ENCODE measurements around the gene LPXN.

The LPXN gene

DNA sequence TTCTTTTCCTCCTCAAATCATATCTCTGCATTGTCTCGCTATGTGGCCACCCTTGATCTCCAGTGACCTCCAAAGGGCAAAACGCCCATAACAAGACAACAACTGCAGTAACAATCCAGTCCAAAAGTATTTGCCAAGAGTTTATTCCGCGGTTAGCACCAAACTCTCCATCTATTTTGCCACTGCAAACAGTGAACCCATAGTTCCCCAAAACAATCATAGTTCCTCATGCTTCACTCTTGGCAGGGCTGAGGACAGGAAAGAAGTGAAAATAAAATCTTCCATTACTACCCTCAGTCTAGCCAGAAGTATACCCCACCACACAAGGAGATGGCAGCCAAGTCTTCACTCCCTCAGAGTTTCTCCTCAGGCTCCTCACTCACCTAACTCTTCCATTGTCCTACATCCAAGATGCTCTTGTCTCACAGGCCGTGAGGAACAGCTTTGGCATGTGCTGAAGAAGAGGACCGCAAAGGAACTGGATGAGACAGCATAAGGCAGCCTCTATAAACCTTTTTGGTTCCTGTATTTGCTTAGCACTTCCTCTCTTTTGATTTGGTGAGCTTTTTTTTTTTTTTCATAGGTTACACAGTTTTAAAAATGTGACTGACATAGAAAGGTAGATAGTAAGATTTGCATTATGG is at the start of gene LPXN:
TSS of gene LPXN (minus strand) at position 480 of the 644 bp plus-strand sequence. CDS start at position 396, 84 bp downstream.
- no peaks in the 10 kb centered on the region for H3K27me3 Mint-ChIP-seq
- H3K4me1 Mint-ChIP-seq, result peaks cover 58% of the 10 kb centered on the region
- H3K9me3 Mint-ChIP-seq, result no peaks in the 10 kb centered on the region
- H3K36me3 Mint-ChIP-seq, result peaks cover 22% of the 10 kb centered on the region
- H3K4me3 Mint-ChIP-seq, result peak within 1 kb of the TSS; percentile 100
- peak within 1 kb of the TSS; percentile 100 for H3K27ac Mint-ChIP-seq

GRCh38 chr11:58625086-58625485 is 49.4 kb upstream of the LPXN start:
- H3K36me3 Mint-ChIP-seq, result peaks cover 20% of the 10 kb centered on the region
- H3K27ac Mint-ChIP-seq, result no peak overlapping the region
- no peaks in the 10 kb centered on the region for H3K27me3 Mint-ChIP-seq
- peaks cover 39% of the 10 kb centered on the region for H3K4me1 Mint-ChIP-seq
- no peaks in the 10 kb centered on the region for H3K9me3 Mint-ChIP-seq
- H3K4me3 Mint-ChIP-seq, result no peak overlapping the region

DNA sequence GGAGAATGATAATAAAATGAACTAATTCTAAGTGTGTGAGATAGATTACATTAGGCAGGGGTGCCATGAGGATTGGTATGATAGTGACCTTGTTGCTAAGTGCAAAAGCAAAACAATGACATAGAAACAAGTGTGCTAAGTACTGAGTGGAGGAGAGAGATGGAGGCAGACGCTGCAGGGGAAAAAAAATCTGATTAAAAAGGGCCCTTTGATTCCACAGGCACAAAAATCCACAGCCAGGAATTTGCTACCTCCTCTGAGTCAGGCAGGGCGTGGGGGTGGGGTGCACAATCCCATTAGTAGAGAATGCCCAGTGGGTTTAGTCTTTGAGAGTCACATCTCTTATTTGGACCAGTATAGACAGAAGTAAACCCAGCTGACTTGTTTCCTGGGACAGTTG is 46.7 kb upstream of the LPXN start, which contains the start of gene CNTF:
TSS of gene CNTF (plus strand) at position 322 of the 400 bp plus-strand sequence. CDS start 88 bp downstream, outside the sequence.
- Mint-ChIP-seq H3K4me1 (peaks cover 45% of the 10 kb centered on the region), H3K9me3 (no peaks in the 10 kb centered on the region), H3K4me3 (peak within 1 kb of the TSS; percentile 15), H3K27ac (peak within 1 kb of the TSS; percentile 66), H3K36me3 (peaks cover 32% of the 10 kb centered on the region), H3K27me3 (no peaks in the 10 kb centered on the region)

DNA sequence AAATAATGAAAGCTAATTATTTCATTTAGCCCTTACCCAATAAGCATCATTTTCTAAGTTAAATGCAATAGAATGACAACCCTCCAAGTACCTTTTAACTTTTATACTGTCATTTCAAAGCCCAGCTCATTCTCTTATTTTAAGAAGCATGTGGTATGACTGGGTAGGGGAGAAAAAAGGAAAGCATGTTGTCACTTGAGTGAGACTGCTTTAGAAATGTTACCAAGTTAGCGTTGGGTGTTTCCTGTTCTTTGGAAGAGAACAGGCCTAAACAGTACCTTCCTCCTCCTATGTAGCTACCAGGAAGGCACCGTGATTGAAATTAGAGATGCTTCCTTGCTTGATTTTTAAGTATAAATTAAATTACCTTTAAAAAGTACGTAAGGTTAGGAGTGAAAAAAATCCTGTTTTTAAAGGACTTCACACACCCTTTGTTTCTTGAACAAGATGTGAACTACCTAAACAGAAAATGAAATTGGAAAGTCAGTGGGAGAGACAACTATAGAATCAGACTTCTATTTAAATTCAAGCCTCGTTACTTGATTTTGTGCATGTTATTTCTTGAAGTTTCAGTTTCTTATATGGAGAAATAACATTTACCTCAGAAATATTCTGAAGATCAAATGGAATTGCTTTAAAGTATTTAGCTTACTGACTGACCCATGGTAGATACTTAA is 46.1 kb upstream of the LPXN start:
- no peaks in the 10 kb centered on the region for H3K27me3 Mint-ChIP-seq
- peaks cover 42% of the 10 kb centered on the region for H3K4me1 Mint-ChIP-seq
- peak overlapping the region; percentile 66 for H3K27ac Mint-ChIP-seq
- H3K4me3 Mint-ChIP-seq, result peak overlapping the region; percentile 15
- H3K36me3 Mint-ChIP-seq, result peaks cover 32% of the 10 kb centered on the region
- no peaks in the 10 kb centered on the region for H3K9me3 Mint-ChIP-seq

- peak overlapping the region; percentile 83 for H3K27ac Mint-ChIP-seq
- H3K36me3 Mint-ChIP-seq, result peaks cover 40% of the 10 kb centered on the region
- no peaks in the 10 kb centered on the region for H3K9me3 Mint-ChIP-seq
- no peaks in the 10 kb centered on the region for H3K27me3 Mint-ChIP-seq
- peaks cover 47% of the 10 kb centered on the region for H3K4me1 Mint-ChIP-seq
- H3K4me3 Mint-ChIP-seq, result no peak overlapping the region
Measured at GRCh38 chr11:58617976-58618557, 42.4 kb upstream of the LPXN start.

GRCh38 chr11:58616594-58616993 is 40.9 kb upstream of the LPXN start:
- Mint-ChIP-seq H3K27me3 (no peaks in the 10 kb centered on the region), H3K4me3 (no peak overlapping the region), H3K4me1 (peaks cover 39% of the 10 kb centered on the region), H3K27ac (peak overlapping the region; percentile 38), H3K36me3 (peaks cover 37% of the 10 kb centered on the region), H3K9me3 (no peaks in the 10 kb centered on the region)

- H3K27me3 Mint-ChIP-seq, result no peaks in the 10 kb centered on the region
- peaks cover 44% of the 10 kb centered on the region for H3K4me1 Mint-ChIP-seq
- H3K9me3 Mint-ChIP-seq, result no peaks in the 10 kb centered on the region
- no peak overlapping the region for H3K27ac Mint-ChIP-seq
- no peak overlapping the region for H3K4me3 Mint-ChIP-seq
- peaks cover 45% of the 10 kb centered on the region for H3K36me3 Mint-ChIP-seq
Measured at GRCh38 chr11:58615559-58615958, 39.9 kb upstream of the LPXN start.

- Mint-ChIP-seq H3K4me3 (no peak overlapping the region), H3K36me3 (peaks cover 40% of the 10 kb centered on the region), H3K27me3 (no peaks in the 10 kb centered on the region), H3K9me3 (no peaks in the 10 kb centered on the region), H3K4me1 (peaks cover 46% of the 10 kb centered on the region), H3K27ac (no peak overlapping the region)
Measured at GRCh38 chr11:58613228-58613627, 37.6 kb upstream of the LPXN start.

DNA sequence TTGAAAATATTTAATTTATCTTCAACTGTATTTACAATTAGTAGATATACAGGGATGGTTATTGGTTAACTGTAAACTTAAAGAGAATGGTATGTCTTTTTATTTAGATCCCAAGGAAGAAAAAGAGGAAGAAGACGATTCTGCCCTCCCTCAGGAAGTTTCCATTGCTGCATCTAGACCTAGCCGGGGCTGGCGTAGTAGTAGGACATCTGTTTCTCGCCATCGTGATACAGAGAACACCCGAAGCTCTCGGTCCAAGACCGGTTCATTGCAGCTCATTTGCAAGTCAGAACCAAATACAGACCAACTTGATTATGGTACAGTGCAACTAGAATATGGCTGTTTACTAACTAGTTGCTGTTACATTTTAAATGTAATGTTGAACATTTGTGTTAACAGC is 34.1 kb upstream of the LPXN start:
- Mint-ChIP-seq H3K27me3 (no peaks in the 10 kb centered on the region), H3K36me3 (peaks cover 29% of the 10 kb centered on the region), H3K4me3 (no peak overlapping the region), H3K4me1 (peaks cover 61% of the 10 kb centered on the region), H3K9me3 (no peaks in the 10 kb centered on the region), H3K27ac (no peak overlapping the region)

- Mint-ChIP-seq H3K4me3 (no peak overlapping the region), H3K27me3 (no peaks in the 10 kb centered on the region), H3K9me3 (no peaks in the 10 kb centered on the region), H3K4me1 (peaks cover 69% of the 10 kb centered on the region), H3K27ac (no peak overlapping the region), H3K36me3 (peaks cover 24% of the 10 kb centered on the region)
Measured at GRCh38 chr11:58608331-58608730, 32.7 kb upstream of the LPXN start.

DNA sequence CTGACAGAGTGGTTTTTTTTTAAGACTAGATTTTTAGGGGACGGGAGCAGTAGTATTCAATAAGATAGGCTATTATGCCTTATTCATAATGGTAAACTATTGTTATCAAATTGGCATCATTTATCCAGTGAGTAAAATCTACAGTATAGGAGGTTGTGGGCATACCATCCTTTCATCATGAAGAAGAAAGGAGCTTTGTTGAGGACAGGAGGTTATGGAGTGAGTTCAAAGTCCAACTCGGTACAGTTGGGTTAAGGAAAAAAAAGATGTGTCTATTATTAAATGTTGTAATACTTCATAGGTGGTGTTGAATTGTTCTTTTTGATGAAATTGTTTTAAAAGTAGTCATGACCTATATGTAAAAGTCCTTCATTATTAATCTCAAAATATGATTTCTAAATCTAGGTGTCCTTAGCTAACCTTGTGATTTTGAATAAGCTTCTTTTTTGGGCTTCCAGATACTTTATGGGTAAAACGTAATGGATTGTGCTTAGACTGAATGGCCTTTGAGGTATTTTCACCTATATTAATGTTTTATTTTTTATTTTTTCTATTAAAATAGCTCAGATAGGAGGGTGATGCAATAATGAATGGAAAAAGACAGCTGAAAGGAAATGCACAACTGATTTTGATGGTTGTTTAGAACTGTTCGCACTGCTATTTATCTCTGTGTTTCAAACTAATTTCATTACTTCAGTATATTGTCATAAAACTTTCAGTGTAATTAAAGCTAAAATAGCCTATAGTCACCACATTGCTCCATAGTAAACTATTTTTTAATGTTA is 31.5 kb upstream of the LPXN start:
- Mint-ChIP-seq H3K36me3 (peaks cover 26% of the 10 kb centered on the region), H3K27ac (peak overlapping the region; percentile 4), H3K9me3 (no peaks in the 10 kb centered on the region), H3K27me3 (no peaks in the 10 kb centered on the region), H3K4me3 (peak overlapping the region; percentile 8), H3K4me1 (peaks cover 80% of the 10 kb centered on the region)

- Mint-ChIP-seq H3K4me3 (no peak overlapping the region), H3K27me3 (no peaks in the 10 kb centered on the region), H3K27ac (no peak overlapping the region), H3K9me3 (no peaks in the 10 kb centered on the region), H3K36me3 (peaks cover 27% of the 10 kb centered on the region), H3K4me1 (peaks cover 98% of the 10 kb centered on the region)
Measured at GRCh38 chr11:58600510-58600909, 24.9 kb upstream of the LPXN start.

GRCh38 chr11:58597486-58598144 is 22.0 kb upstream of the LPXN start:
- Mint-ChIP-seq H3K4me3 (peak overlapping the region; percentile 66), H3K36me3 (peaks cover 26% of the 10 kb centered on the region), H3K27ac (peak overlapping the region; percentile 93), H3K9me3 (no peaks in the 10 kb centered on the region), H3K27me3 (no peaks in the 10 kb centered on the region), H3K4me1 (peaks cover 97% of the 10 kb centered on the region)

DNA sequence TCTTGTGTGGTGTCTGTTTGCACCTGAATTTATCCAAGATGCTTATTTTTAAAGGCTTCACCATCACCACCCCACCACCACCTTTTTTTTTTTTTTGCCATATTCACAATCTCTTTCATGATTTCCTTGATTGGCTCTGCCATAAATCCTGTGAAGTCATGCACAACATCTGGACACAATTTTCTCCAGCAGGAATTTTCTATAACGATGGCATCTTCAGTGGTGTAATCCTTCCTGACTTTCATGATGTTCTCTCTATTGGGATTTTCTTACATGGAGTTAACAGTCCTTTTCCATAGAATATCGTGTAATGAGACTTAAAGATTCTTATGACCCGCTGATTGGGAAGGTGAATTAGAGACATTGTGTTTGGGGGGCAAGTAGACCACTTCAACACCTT is 21.0 kb upstream of the LPXN start:
- H3K27ac Mint-ChIP-seq, result peak overlapping the region; percentile 93
- peak overlapping the region; percentile 28 for H3K4me3 Mint-ChIP-seq
- H3K36me3 Mint-ChIP-seq, result peaks cover 28% of the 10 kb centered on the region
- peaks cover 94% of the 10 kb centered on the region for H3K4me1 Mint-ChIP-seq
- no peaks in the 10 kb centered on the region for H3K9me3 Mint-ChIP-seq
- no peaks in the 10 kb centered on the region for H3K27me3 Mint-ChIP-seq

- no peak overlapping the region for H3K27ac Mint-ChIP-seq
Measured at GRCh38 chr11:58594826-58595225, 19.2 kb upstream of the LPXN start.

More at GRCh38 chr11:58594826-58595225, 19.2 kb upstream of the LPXN start:
- peaks cover 97% of the 10 kb centered on the region for H3K4me1 Mint-ChIP-seq
- no peaks in the 10 kb centered on the region for H3K9me3 Mint-ChIP-seq
- no peaks in the 10 kb centered on the region for H3K27me3 Mint-ChIP-seq
- H3K4me3 Mint-ChIP-seq, result no peak overlapping the region
- H3K36me3 Mint-ChIP-seq, result peaks cover 29% of the 10 kb centered on the region

All from activated naive CD4-positive, alpha-beta T cell treated with anti-CD3 and anti-CD28 coated beads, Interleukin-2, amount 50 U/mL, for 24 hours (primary cell).